Duodenal mucosa (tissue), 2 donors: Measurements from ENCODE around the gene MTR.

Experiments used
- H3K27ac ChIP-seq: one replicate; pipeline ENCODE4 v1.7.0; 2013; ENCODE audit warnings: low read depth, low read length
- H3K27me3 ChIP-seq, 2 donors: one replicate each; pipeline ENCODE4 v1.7.0; 2013; ENCODE audit warnings: low read length in 2 of 2, control low read depth in 1 of 2; ENCODE audit not compliant: insufficient read depth in 2 of 2, control insufficient read depth in 1 of 2
- H3K36me3 ChIP-seq, 2 donors: one replicate each; pipeline ENCODE4 v1.7.0; 2013; ENCODE audit warnings: low read length in 2 of 2, control low read depth in 1 of 2; ENCODE audit not compliant: insufficient read depth in 2 of 2, control insufficient read depth in 1 of 2
- H3K4me1 ChIP-seq, 2 donors: one replicate each; pipeline ENCODE4 v1.7.0; 2013; ENCODE audit warnings: low read length in 2 of 2, control low read depth in 1 of 2; ENCODE audit not compliant: insufficient read depth in 2 of 2, control insufficient read depth in 1 of 2
- H3K4me3 ChIP-seq, 2 donors: one replicate each; pipeline ENCODE4 v1.7.0; 2013; ENCODE audit warnings: low read length in 2 of 2, low read depth in 1 of 2
- H3K9ac ChIP-seq, 2 donors: one replicate each; pipeline ENCODE4 v1.7.0; 2013; ENCODE audit warnings: low read length in 2 of 2, low read depth in 1 of 2
- H3K9me3 ChIP-seq, 2 donors: one replicate each; pipeline ENCODE4 v1.7.0; 2013; ENCODE audit warnings: low read length in 2 of 2, control low read depth in 1 of 2; ENCODE audit not compliant: control insufficient read depth in 1 of 2

Gene MTR

DNA sequence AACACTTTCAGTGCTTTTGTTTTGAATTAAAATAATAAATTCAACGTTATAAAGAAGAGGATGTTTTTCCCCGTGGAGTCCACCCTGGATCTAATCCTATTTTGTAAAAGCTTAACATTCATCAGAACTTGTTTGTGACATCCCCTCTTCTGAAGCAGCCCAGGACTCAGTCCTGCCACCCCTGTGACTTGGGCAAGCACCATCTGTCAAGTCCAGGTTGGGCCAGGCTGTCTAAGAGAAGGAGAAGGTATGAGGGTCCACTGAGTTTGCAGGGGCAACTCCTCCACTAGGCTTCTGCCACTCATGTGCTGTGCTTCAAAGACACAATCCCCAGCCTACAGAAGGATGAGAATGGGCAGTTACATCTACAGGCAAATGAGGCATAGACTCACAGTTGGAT, 149.5 kb downstream of the MTR start:
- Histone ChIP-seq H3K9ac (no peak overlapping the region), H3K9me3 (no peaks in the 10 kb centered on the region), H3K4me1 (no peaks in the 10 kb centered on the region), H3K4me3 (no peak overlapping the region), H3K27ac (no peak overlapping the region), H3K27me3 (no peaks in the 10 kb centered on the region), H3K36me3 (no peaks in the 10 kb centered on the region)

DNA sequence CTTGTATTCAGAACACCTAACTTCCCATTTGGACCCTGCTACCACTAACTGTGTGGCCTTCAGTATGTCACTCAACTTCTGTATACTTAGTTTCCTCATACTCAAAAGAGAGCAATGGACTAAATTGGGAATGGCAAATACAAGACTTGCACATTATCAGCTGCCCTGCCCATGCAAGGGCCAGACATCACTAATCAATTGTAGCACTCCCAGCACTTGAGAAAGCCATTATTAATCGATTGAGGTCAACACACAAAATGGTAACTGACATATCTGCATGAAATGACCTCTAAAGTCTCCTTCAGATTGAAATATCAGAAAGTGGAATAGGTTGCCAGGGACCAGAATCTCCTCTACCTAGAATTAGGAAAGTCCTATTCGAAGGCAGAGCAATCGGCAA, 149.9 kb downstream of the MTR start:
- Histone ChIP-seq H3K27me3 (no peaks in the 10 kb centered on the region), H3K9me3 (no peaks in the 10 kb centered on the region), H3K9ac (no peak overlapping the region), H3K36me3 (no peaks in the 10 kb centered on the region), H3K27ac (no peak overlapping the region), H3K4me1 (no peaks in the 10 kb centered on the region), H3K4me3 (no peak overlapping the region)

DNA sequence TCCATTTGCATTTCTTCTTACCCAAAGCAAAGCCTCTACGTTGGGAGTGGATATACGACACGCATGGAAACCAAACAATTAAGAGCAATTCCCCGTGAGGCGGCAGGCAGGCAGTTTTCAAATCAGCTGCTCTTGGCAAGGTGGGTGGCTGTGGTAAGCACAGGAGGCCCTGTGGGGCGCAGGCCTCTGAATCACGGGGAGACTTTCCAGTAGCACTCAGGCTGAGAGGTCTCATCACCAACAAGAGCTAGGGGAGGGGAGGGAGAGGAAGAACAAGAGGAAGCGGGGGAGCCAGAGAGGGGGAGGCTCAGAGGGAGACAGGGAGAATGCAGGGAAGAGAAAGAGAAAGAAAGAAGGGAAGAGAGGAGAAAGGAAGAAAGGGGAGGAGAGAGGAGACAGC, 152.7 kb downstream of the MTR start:
- Histone ChIP-seq H3K4me3 (no peak overlapping the region), H3K36me3 (no peaks in the 10 kb centered on the region), H3K9me3 (no peaks in the 10 kb centered on the region), H3K27ac (no peak overlapping the region), H3K9ac (no peak overlapping the region), H3K27me3 (no peaks in the 10 kb centered on the region), H3K4me1 (no peaks in the 10 kb centered on the region)

DNA sequence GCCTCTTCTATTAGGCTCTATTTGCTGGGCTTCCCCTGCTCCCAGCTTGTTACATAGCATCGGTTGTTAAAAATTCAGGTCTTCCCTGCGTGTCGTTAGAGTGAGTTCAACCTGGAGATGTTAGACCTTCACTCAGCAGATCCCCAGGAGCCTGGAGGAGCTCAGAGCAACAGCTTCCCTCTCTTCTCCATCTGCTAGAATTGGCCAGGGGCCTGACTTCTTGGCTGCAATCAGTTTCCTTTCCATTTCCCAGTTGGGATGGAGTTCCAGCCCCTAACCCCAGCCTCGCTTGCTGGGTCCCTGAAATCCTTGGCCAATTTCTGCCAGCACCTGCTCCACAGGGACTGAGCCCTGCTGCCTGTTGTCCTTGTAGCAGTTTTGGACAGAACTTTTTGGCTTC, 153.3 kb downstream of the MTR start:
- H3K9ac ChIP-seq = no peak overlapping the region
- H3K36me3 ChIP-seq = no peaks in the 10 kb centered on the region
- no peak overlapping the region for H3K27ac ChIP-seq
- H3K4me3 ChIP-seq = no peak overlapping the region
- no peaks in the 10 kb centered on the region for H3K9me3 ChIP-seq
- no peaks in the 10 kb centered on the region for H3K27me3 ChIP-seq
- no peaks in the 10 kb centered on the region for H3K4me1 ChIP-seq

DNA sequence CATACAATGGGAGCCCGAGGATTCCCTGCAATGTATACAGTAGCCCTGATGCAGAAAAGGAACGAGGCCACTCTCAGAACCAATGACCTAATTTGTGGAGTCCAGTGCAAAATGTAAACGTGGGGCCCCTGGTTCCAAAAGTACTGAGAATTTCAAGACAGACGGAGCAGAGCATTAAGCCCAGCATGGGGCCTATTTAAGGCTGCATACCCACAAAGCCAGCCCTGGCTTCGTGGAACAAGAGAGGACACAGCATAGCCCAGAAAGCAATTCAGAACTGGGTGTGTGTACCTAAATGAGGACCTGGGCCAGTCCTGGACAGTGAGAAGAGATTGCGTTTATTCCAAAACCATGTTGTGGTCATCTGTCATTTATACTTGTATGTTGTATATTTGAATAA, 153.9 kb downstream of the MTR start:
- Histone ChIP-seq H3K27ac (no peak overlapping the region), H3K4me1 (no peaks in the 10 kb centered on the region), H3K27me3 (no peaks in the 10 kb centered on the region), H3K4me3 (no peak overlapping the region), H3K9me3 (no peaks in the 10 kb centered on the region), H3K36me3 (no peaks in the 10 kb centered on the region), H3K9ac (no peak overlapping the region)

DNA sequence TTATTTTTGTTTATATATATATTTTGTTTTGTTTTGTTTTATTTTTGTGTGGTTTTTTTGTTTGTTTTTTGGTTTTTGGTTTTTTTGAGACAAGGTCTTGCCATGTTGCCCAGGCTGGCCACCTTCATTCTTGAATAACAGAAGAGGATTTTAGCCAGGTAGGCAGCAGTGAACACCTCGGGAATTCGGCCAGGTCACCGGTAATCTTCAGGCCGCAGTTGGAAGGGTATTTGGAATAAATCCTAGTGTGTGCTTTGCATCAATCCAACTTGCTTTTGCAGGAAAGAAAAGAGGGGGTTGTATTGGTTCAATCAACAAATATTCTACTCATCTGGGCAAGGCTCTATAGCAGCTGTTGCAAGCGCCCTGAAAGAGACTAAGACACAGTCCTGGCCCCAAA, 155.3 kb downstream of the MTR start:
- no peaks in the 10 kb centered on the region for H3K36me3 ChIP-seq
- no peak overlapping the region for H3K9ac ChIP-seq
- no peak overlapping the region for H3K4me3 ChIP-seq
- no peaks in the 10 kb centered on the region for H3K4me1 ChIP-seq
- H3K9me3 ChIP-seq = no peaks in the 10 kb centered on the region
- H3K27ac ChIP-seq = no peak overlapping the region
- H3K27me3 ChIP-seq = no peaks in the 10 kb centered on the region

DNA sequence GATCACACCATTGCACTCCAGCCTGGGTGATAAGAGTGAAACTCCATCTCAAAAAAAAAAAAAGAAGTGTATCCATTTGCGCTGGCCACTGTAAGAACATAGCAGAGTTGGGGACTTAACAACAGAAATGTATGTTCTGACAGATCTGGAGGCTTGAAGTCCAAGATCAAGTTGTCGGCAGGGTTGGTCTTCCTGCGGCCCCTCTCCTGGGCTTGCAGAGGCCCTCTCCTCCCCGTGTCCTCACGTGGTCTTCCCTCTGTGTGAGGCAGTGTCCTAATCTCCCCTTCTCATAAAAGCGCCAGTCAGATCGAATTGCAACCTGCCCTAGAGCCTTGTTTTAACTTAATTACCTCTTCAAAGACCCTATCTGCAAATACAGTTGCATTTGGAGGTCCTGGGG, 156.6 kb downstream of the MTR start:
- H3K27me3 ChIP-seq = no peaks in the 10 kb centered on the region
- no peak overlapping the region for H3K4me3 ChIP-seq
- H3K9me3 ChIP-seq = no peaks in the 10 kb centered on the region
- no peak overlapping the region for H3K27ac ChIP-seq
- no peak overlapping the region for H3K9ac ChIP-seq
- H3K36me3 ChIP-seq = no peaks in the 10 kb centered on the region
- no peaks in the 10 kb centered on the region for H3K4me1 ChIP-seq

DNA sequence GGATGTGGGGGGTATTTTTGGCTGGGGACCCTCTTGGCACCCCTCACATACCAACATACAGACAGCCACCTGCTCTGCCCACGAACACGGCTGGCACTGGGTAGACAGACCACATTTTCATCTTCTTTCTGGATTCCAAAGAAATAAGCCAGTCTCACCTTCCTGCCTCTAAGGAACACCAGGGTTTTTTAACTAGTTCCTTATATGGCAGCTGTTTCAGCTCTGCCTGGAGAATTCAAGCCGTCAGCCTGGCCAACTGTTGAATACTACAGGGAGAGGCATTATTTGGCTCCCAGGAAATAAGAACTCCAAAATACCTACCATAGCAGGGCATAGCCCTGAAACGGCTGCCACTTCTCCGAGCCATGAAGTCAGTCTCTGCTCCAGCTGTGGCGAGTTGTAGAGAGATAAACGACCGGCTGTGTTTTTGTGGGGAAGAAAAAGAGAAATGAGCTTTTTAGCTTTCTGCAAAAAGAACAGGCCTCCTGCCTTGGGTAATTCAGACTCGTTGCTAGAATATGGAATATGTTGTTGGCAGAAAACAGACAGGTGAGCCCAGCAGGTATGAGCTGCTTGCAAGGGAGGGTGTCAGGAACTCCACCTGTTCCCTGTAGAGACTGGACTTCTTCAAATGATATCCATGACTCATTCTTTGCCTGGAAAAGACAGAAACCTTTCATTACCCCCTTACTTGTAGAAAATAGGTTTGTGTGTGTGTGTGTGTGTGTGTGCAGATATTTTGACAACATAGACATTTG, 157.3 kb downstream of the MTR start:
- Histone ChIP-seq H3K9ac (no peak overlapping the region), H3K4me1 (no peaks in the 10 kb centered on the region), H3K9me3 (no peaks in the 10 kb centered on the region), H3K4me3 (no peak overlapping the region), H3K27ac (no peak overlapping the region), H3K27me3 (no peaks in the 10 kb centered on the region), H3K36me3 (no peaks in the 10 kb centered on the region)

DNA sequence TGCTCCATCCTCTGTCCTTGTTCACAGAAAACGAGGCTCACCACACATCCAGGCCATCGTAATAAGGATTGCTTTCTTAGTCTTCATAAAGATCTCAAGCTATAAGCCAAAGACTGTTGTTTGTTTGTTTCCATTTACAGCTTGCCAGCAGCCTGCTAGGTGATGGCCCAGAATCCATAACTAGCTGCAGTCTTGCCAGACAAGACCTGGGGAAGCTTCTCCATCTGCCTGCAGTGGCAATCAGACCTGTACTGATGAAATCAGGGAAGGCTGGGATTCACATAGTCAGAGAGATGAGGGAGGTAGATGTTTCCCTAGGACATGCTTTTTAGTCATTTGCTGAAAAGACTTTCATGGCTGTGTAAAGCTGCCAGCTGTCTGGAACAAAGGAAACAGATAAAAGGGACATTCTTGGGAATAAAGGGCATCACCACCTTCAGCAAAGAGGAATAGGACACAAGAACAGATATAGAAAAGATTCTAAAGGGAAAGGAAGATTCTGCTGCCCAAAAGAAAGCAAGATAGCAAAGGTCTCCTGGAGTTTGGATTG, 158.1 kb downstream of the MTR start:
- no peaks in the 10 kb centered on the region for H3K9me3 ChIP-seq
- no peaks in the 10 kb centered on the region for H3K4me1 ChIP-seq
- no peak overlapping the region for H3K4me3 ChIP-seq
- no peaks in the 10 kb centered on the region for H3K36me3 ChIP-seq
- no peak overlapping the region for H3K9ac ChIP-seq
- no peaks in the 10 kb centered on the region for H3K27me3 ChIP-seq
- H3K27ac ChIP-seq = no peak overlapping the region
